ENCODE results near the gene FGF11.

GRCh38 chr17:7466639-7467341, 27.5 kb downstream of the FGF11 start:
- TF ChIP-seq CTCF (IDR thresholded peaks at IDR 0.05) (no peak), POLR2A (IDR thresholded peaks at IDR 0.05) (no peak), EP300 (IDR thresholded peaks at IDR 0.05; ENCODE audit: low read depth) (no peak), POLR2AphosphoS5 (IDR thresholded peaks at IDR 0.05) (no peak)
